LNCAP (cell line): Measurements from ENCODE around the gene SNX9.

Source experiments
- CTCF ChIP-seq: fragments of 450-650 bp; IDR thresholded peaks from 2 replicates; pipeline ENCODE4 v1.5.1; 2017; ENCODE audit warnings: mild to moderate bottlenecking

The SNX9 gene

GRCh38 chr6:157792671-157793070 is 30.4 kb upstream of the SNX9 start:
- TF ChIP-seq CTCF, result no peak

- TF ChIP-seq CTCF, result no peak
These were observed 27.2 kb upstream of the SNX9 start for GRCh38 chr6:157795841-157796240.

GRCh38 chr6:157798851-157799250 is 24.2 kb upstream of the SNX9 start:
- TF ChIP-seq CTCF, result no peak

GRCh38 chr6:157800420-157801237 is 22.4 kb upstream of the SNX9 start:
- no peak for TF ChIP-seq CTCF

- TF ChIP-seq CTCF, result no peak
These were observed 18.4 kb upstream of the SNX9 start for GRCh38 chr6:157804448-157805327.

GRCh38 chr6:157806131-157806855 is 16.8 kb upstream of the SNX9 start:
- TF ChIP-seq CTCF, result no peak

- TF ChIP-seq CTCF, result no peak
These were observed 16.2 kb upstream of the SNX9 start for GRCh38 chr6:157806856-157807215.
